ENCODE results near the gene SPRY4. TPM values are rescaled to one million over a fixed set of nuclear protein-coding genes. Genes with fewer than 3 reads are reported as not detected.
"Not testable (repeated sequence)": the region's sequence is repeated elsewhere in the genome, so short reads cannot be mapped to it uniquely, and the experiment has no call there.

SPRY4 gene
- polyA plus RNA-seq, 4 donors, result 32.5 to 36.5 (median 34.0) TPM

GRCh38 chr5:142272596-142272995 lies 52.2 kb downstream of the SPRY4 start:
- DNase-seq (ENCODE audit: low read depth in 4 of 4, low spot score in 3 of 4), result not testable (repeated sequence)

GRCh38 chr5:142264084-142264483 lies 60.7 kb downstream of the SPRY4 start:
- DNase-seq (ENCODE audit: low read depth in 4 of 4, low spot score in 3 of 4), result not testable (repeated sequence)

GRCh38 chr5:142263346-142263745 lies 61.5 kb downstream of the SPRY4 start:
- no peak for DNase-seq (ENCODE audit: low read depth in 4 of 4, low spot score in 3 of 4)

GRCh38 chr5:142262683-142263082 lies 62.1 kb downstream of the SPRY4 start:
- no peak for DNase-seq (ENCODE audit: low read depth in 4 of 4, low spot score in 3 of 4)

Other genes starting within 250 kb of the SPRY4 start
- 100 to 1,000 TPM; 131 to 159 (median 148) TPM for gene NDFIP1, start 216.2 kb downstream of the SPRY4 start, polyA plus RNA-seq (ENCODE audit: insufficient read length in 4 of 4)